GM18867 (cell line): Measurements from ENCODE around the gene SIRPG.
"Not testable (repeated sequence)": the region's sequence is repeated elsewhere in the genome, so short reads cannot be mapped to it uniquely, and the experiment has no call there.

ENCODE experiments used
- ATAC-seq: cut with Tn5 transposase; IDR thresholded peaks from one replicate; pipeline ENCODE4 v1.9.1; 2021; ENCODE audit warnings: mild to moderate bottlenecking, moderate library complexity; ENCODE audit not compliant: unreplicated experiment

SIRPG gene

DNA sequence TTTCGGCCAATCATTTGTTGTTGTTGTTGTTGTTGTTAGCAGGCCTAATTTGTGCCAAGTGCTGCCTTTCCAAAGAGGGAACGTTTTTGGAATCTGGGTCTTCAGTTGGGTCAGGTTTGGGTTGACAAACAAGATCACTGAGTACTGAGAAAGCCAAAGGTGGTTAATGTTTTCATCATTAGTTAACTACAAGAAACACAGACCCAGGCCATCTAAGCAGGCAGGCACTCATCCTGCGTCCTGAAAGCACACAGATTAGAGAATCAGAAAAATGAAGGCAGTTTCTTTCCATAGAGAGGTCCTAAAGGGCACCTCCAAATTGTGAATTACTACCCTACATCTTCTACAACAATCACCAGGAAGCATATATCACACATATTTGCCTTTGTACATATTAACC, 15.1 kb upstream of the SIRPG start:
- ATAC-seq: no peak

DNA sequence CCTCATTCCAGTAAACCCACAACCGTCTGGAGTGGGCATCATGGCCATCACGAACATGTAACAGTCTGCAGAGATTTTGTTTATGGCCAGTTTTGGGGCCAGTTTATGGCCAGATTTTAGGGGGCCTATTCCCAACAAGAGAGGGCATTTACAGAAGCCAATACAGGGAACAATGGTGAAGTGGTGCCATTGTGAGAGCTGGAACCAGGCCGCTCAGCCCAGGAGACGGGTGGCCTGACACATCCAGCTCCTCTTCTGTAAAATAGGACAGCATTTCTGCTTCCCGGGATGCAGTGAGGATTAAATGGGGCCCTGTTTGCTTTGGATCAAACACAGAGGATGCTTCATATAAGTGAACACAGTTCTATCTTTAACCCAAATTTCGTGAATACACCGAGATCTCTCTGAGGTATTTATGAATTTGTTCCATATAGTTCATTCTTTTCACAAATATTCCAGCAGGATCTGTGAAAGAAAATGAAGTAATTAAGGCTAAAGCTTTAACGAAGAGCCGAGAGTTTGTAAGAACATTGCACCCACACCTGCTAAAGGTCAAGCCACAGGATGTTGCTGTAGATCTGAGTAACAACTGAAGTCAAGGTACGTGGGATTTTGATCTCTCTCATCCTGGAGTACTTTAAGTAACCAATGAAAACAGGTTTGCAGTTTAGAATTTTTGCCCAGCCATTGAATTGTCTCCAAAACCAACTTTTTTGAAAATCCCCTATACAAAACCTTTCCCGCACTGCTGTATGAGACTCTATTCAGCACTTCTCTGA, 14.5 kb upstream of the SIRPG start:
- ATAC-seq: no peak

DNA sequence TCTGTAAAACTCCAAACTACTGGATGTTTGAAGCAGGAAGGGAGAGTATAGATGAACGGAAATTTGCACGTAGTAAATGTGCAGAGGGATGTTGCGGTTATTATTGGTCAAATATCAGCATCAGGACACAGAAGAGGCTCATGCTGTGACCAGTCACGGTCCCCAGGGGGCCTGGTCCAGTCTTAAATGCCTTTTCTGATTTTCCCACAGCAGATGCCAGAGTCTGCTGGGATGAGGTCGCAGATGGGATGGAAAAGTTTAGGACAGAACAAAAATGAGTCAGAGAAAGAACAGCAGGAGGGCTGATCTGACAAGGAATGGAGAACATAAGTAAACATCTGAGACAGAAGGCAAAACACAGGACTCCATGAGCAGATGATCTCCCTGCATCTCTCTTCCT, 11.7 kb upstream of the SIRPG start:
- no peak for ATAC-seq

DNA sequence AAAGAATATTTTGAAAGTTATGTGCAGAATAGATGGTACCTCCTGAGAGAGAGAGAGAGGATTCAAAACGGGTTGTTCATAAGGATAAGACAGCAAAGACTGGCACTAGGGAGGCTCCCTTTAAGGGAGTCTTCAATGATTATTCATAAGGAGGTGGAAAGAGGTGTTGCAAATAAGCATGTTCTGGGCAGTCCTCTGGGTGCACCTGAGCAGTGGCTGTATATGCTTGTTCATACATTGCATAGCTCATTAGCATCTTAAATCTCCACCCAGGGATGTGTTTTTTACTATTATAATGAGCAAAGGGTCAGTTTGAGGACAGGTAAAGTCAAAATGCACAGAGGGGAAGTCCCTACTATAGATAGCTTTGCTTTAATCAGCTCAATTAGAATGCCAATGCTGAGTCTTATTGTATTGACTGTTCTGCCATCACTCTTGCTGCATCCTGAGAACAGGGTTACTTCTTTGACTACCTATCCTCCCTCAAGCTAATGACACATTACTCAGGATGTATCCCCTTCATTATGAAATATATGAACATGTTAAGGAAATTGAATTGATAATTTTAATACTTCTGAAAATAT, 10.0 kb upstream of the SIRPG start:
- no peak for ATAC-seq

DNA sequence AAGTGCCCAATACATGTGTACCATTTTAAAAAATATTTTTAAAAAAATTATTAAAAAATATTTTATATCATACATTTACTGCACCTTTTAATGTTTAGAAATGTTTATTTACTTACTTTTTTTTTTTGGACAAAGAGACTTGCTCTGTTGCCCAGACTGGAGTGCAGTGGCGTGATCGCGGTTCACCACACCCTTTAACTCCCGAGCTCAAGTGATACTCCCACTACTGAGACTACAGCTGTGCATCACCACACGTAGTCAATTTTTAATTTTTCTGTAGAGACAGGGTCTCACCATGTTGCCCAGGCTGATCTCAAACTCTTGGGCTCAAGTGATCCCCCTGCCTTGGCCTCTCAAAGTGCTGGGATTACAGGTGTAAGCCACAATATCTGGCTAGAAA, 9.2 kb upstream of the SIRPG start:
- ATAC-seq: no peak

DNA sequence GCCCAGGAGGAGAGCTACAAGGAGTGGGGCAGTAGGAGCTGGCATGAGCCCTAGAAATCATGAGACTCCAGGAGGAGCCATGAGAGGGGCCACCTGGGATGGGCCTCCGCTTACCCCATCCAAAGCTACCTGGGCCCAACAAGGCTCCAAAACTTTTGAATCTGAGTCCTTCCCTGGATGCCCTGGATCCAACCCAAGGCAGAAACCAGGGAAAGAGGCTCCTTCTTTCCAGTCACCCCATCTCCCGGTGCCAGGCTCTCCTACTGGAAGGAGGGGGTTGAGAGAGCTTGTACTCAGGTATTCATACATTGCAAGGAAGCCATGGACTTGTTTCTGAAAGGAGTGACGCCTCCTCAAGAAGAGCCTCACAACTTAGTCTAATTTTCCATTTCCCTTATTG, 7.8 kb upstream of the SIRPG start:
- ATAC-seq: no peak

DNA sequence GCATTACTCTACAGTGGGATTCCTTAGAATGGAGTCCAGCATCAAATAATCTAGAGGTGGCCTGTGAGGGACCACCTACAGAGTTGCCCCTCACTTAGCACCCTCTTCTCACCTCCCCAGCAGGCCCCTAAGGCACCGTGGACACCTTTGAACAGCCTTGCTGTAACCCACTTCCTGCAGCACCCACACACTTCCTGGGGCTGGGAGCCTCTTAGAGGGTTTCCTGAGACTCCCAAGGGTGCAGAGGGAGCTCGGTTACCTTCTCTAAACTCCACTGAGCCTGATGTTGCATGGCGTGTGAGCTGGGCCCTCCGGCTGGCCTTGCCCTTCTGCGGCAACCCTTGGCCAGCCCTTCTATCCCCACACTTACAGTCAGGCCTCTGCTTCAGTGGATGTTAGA, 7.3 kb upstream of the SIRPG start:
- no peak for ATAC-seq

DNA sequence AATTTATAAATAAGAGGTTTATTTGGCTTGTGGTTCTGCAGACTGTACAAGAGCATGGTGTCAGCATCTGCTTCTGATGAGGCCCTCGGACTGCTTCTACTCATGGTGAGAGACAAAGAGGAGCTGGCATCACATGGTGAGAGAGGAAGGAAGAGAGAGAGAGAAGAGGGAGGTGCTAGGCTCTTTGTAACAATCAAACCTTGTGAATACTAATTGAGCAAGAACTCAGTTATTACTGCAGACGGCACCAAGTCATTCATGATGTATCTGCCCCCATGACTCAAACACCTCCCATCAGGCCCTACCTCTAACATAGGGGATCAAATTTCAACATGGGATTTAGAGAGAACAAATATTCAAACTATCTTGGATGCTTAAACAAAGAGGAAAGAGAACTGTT, 6.3 kb upstream of the SIRPG start:
- no peak for ATAC-seq

DNA sequence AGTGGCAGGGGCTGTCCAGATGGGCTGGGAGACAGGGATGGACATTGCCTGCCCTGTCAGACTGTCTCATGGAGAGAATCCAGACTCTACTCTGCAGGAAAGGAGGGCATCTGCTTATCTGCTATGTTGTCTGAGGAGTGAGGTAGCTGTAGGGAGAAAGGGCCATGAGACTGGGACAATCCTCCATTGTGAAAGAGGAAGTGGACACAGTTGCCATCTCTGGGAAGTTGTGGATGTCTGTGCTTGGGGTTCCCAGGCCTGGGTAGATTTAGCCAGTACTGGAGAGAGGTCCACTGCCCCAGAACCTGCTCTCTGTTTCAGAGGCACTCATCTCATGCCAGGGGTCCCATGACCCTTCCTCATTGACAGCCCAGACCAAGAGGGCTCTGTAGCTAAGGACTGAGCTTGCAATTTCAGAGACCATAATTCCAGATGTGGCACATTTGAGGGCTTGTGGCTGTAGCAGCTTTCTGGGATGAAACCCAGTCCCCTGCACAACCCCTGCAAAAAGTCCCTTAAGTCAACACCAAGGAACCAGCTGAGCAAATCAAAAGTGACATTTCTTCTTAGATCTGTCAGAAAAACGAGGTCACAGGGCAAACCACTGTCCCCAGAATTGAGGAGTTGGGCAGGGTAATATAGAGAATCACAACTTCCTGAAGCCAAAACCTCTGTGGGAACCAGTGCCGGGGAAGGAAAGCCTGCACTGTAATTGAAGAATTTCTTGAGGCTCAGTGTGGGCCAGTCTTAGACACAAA, 4.1 kb upstream of the SIRPG start:
- no peak for ATAC-seq

DNA sequence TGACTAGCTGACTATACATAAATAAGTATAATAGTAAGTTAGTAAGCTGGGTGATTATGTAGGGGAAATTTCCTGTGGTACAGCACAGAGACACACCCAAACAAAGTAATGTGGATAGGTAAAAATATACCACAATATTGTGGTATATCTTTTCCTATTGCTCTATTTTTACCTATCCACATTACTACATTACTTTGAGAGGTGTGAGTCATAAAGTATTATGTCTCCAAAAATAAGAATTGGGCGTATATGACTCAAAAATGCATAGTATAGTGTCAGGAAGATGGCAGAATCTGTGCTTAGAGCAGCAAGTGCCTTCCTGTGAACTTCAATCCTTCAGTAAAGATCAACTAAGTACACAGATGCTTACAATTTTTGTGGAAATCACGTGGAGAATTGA, 2.7 kb upstream of the SIRPG start:
- ATAC-seq: no peak

DNA sequence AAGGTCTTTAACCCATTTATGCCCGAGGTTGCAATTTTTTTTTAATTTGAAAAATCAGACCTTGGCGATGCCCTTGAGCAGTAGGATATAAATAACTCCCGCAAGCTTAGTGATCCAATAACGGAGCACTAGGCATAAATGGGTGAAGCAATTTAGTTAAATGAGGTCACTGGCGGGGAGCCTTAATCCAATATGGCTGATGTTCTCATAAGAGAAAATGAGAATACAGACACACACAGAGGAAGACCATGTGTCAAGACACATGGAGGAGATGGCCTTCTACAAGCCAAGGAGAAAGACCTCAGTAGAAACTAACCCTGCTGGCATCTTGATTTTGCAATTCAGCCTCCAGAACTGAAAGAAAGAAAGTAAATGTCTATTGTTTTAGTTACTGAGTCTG, 735 bp downstream of the SIRPG start:
- no peak for ATAC-seq

DNA sequence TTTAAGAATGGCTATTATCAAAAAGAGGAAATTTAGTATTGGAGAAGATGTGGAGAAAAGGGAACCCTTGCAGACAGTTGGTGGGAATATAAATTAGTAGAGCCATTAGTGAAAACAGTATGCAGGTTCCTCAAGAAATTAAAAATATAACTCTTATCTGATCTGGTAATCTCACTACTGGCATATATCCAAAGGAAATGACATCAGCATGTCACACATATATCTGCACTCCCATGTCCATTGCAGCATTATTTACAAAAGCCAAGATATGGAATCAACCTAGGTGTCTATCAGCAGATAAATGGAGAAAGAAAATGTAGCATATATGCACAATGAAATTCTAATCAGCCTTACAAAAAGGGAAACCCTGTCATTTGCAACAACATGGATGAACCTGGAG, 2.6 kb downstream of the SIRPG start:
- no peak for ATAC-seq

DNA sequence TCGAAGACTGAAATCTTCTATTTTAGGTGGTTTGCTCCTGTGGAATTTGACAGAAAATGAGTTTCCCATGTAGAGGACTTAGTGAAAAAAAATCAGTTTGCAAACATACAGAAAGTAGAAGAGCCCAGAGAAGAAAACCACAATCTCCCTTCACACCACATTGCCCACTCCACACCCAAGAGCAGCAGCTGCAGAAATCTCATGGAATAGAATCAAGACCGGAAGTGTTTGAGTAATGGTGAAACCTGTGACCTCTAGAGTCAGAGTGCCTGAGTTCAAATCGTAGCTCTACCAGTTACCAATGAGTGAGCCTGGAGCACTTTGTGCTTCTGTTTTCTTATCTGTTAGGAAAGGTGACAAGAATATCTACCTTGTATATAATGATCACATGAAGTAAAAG, 4.6 kb downstream of the SIRPG start:
- ATAC-seq: no peak

DNA sequence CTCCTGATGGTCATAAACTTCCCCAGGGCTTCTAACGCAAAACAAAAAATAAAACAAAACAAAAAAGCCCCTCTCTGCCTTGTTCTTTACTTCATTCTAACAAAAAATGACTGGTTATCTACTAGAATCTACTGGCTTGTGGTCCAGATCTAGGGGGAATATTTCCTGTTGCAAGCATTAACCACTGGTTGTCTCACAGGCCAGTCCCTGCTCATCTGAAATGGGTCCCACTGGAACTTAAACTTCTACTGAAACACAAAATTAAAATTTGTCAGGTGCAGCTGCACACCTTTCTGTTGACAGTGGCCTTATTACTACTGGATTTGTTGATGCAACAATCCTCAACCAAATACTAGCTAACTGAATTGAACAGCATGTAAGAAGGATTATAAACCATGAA, 5.5 kb downstream of the SIRPG start:
- no peak for ATAC-seq

DNA sequence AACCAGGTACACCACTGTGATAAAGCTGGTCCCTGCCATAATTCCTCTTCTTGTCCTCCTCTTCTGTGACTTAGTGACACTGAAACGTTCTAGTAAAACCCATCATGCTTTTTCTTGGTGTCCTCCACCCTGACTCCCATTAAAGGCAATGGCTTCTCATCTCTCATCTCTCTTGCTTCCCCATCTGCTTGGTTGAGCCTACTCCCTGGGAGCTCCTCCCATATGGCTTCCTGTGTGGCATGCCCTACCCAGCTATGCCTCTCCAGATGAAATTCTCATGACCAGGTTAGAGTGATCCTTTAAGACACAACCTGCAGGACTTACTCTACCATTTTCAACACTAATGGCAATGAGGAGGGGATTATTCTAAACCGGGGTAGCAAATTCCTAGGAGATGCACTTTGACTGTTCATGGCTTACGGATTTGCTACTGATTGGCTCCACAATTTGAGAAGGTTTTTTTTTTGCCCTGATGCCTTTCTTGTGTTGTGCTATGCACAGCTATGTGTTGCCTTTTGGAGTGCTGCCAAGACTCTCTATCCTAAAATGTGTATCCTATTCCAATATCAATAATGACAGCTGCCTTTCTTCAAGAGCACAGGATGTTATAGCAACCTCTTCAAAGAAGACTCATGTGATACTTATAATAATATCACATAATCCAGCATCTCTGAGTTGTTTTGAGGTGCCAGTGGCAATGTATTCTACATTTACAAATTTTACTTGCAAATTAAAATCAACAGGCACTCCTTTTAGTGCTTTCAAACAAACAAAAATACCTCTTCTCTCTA, 6.1 kb downstream of the SIRPG start:
- no peak for ATAC-seq

DNA sequence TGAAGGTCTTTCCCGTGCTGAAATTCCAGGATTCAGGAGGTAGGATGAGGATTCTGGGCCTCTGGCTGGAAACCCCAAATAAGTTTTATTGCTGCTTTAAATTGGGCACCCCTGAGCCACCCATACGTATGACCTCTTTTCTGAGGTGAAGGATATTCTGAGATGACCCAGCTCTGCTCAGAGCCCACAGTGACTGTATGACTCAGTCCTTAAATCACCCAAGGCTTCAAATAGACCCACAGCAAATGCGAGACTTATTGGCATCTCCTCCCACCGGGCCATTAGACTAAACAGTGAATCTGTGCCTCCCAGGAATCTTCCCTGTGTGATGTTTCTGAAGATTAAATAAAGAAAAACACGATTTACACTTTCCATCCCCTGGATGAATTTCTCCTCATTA, 9.5 kb downstream of the SIRPG start:
- ATAC-seq: no peak

DNA sequence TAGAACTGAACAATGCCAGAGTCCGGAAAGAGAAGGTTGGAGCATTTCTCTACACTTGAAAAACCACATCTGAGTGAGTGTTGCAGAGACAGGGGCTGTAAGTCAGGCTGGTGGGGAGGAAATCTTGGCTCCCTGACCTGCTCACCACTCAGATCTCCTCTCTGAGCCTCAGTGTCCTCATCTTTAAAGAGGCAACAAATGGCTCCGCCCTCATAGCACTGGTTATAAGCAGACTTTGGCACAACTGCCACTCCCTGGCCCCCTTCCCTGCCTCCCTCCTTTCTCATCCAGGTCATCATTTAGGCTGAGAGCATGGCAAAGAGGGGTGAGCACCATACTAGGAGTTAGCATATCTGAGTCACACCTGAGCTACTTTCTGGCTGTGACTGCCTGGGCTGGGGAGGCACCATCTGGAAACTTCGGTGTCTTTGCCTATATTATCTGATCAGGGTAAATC, 10.6 kb downstream of the SIRPG start:
- no peak for ATAC-seq

DNA sequence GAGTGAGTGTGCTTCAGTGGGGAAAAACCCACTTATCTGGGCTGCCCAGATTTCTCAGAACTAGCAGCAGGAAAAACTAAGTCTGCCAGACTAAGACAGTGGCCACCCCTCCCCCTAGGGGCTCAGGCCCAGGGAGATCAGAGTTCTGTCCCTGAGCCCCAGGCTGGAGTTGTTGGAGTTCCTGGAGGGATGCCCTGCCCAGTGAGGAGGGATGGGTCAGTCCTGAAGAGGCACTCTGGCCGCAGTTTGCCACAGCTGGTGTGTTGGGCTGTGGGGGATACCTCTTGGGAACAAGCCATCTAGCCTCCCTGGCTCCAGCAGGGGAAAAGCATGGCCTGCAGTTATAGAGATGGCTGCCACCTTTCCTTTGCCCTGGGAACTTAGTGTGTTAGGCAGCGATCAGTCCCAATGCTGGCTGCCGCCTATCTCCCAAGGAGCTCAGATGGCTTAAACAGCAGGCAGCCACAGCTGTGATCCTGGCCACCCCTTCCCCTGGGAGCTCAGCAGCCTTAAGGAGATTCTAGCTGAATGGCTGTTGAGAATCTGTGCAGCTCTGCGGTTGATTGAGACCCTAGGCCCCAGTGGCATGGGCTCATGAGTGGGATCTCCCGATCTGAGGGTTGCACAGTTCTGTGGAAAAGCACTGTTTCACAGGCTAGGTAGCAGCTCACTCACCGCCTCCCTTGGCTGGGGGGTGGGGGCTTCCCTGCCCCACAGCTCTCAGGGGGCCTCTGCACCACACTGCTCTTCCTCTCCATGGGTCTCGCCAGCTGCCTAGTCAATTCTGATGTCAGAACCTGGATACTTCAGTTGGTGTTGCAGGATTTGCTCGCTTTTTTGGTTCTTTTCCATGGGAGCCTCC, 13.2 kb downstream of the SIRPG start:
- ATAC-seq: no peak

DNA sequence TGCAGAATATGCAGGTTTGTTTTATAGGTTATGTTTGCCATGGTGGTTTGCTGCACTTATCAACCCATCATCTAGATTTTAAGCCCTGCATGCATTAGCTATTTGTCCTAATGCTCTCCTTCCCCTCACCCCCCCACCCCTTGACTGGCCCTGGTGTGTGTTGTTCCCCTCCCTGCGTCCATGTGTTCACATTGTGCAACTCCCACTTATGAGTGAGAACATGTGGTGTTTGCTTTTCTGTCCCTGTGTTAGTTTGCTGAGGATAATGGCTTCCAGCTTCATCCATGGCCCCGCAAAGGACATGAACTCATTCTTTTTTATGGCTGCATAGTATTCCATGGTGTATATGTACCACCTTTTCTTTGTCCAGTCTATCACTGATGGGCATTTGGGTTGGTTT, 18.9 kb downstream of the SIRPG start:
- ATAC-seq: not testable (repeated sequence)

DNA sequence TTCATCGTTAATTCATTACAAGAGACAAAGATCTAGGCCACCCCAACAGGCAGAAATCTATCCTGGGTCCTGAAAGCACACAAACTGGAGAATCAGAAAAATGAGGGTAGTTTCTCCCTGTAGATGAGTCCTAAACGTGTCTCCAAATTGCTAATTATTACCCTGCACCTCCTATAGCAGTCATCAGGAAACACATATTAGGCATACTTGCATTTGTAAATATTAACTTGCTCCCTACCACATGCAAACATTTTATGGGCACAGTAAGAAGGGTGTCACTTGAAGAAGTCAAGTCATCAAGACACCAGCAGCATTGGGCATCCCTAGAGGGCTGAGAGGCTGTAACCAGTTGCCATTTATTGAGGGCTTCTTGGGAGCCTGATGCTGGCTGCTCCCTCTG, 19.8 kb downstream of the SIRPG start:
- no peak for ATAC-seq
